H9 (cell line): ENCODE measurements around the gene CSMD2. TPM values are rescaled to one million over a fixed set of nuclear protein-coding genes. Genes with fewer than 3 reads are reported as not detected.

Experiments used
- DNase-seq: peaks from one replicate; pipeline ENCODE4 v3.0.0-alpha.2; 2017
- H2AFZ ChIP-seq: one replicate; pipeline ENCODE4 v1.6.1; 2013; ENCODE audit warnings: mild to moderate bottlenecking, low read length, control low read depth, moderate library complexity
- H2AK5ac ChIP-seq: 2 replicates; pipeline ENCODE4 v1.6.1; 2013; ENCODE audit warnings: low read length, control low read depth, mixed read lengths; ENCODE audit not compliant: insufficient read length
- H2BK120ac ChIP-seq: one replicate; pipeline ENCODE4 v1.6.1; 2013; ENCODE audit warnings: low read depth, mild to moderate bottlenecking, low read length, control low read depth, inconsistent platforms; ENCODE audit not compliant: poor library complexity, severe bottlenecking
- H2BK12ac ChIP-seq: 2 replicates; pipeline ENCODE4 v1.6.1; 2013; ENCODE audit warnings: low read length, control low read depth, mixed read lengths, low read depth; ENCODE audit not compliant: insufficient read length
- H2BK15ac ChIP-seq: 2 replicates; pipeline ENCODE4 v1.6.1; 2013; ENCODE audit warnings: low read depth, low read length, control low read depth
- H2BK20ac ChIP-seq: one replicate; pipeline ENCODE4 v1.6.1; 2013; ENCODE audit warnings: low read depth, mild to moderate bottlenecking, low read length, control low read depth, inconsistent platforms; ENCODE audit not compliant: poor library complexity, severe bottlenecking
- H2BK5ac ChIP-seq: 2 replicates; pipeline ENCODE4 v1.6.1; 2013; ENCODE audit warnings: low read length, control low read depth, mixed read lengths; ENCODE audit not compliant: insufficient read length
- H3K14ac ChIP-seq: 2 replicates; pipeline ENCODE4 v1.6.1; 2013; ENCODE audit warnings: low read length, control low read depth; ENCODE audit not compliant: insufficient read depth
- H3K18ac ChIP-seq: 2 replicates; pipeline ENCODE4 v1.6.1; 2013; ENCODE audit warnings: low read depth, mild to moderate bottlenecking, mixed read lengths, low read length, control low read depth; ENCODE audit not compliant: insufficient read length
- H3K23ac ChIP-seq: 2 replicates; pipeline ENCODE4 v1.6.1; 2013; ENCODE audit warnings: low read length, control low read depth, mixed read lengths, low read depth; ENCODE audit not compliant: insufficient read length
- H3K23me2 ChIP-seq: 2 replicates; pipeline ENCODE4 v1.6.1; 2013; ENCODE audit warnings: low read depth, mild to moderate bottlenecking, mixed read lengths, low read length, control low read depth; ENCODE audit not compliant: insufficient read length, poor library complexity, severe bottlenecking
- H3K27ac ChIP-seq: 2 replicates; pipeline ENCODE4 v1.5.1; 2013; ENCODE audit warnings: low read length, control low read depth, mixed read lengths, low read depth; ENCODE audit not compliant: insufficient read length
- H3K27me3 ChIP-seq: 2 replicates; pipeline ENCODE4 v1.6.1; 2013; ENCODE audit warnings: low read length, control low read depth, inconsistent platforms; ENCODE audit not compliant: insufficient read depth
- H3K4ac ChIP-seq: 2 replicates; pipeline ENCODE4 v1.6.1; 2013; ENCODE audit warnings: low read depth, mild to moderate bottlenecking, control low read depth, inconsistent platforms, low read length, moderate library complexity
- H3K4me1 ChIP-seq: 2 replicates; pipeline ENCODE4 v1.6.1; 2013; ENCODE audit warnings: low read length, control low read depth, inconsistent platforms; ENCODE audit not compliant: insufficient read depth
- H3K4me2 ChIP-seq: 2 replicates; pipeline ENCODE4 v1.6.1; 2013; ENCODE audit warnings: low read length, control low read depth, mixed read lengths; ENCODE audit not compliant: insufficient read length, insufficient read depth
- H3K56ac ChIP-seq: 2 replicates; pipeline ENCODE4 v1.6.1; 2013; ENCODE audit warnings: low read depth, mild to moderate bottlenecking, mixed read lengths, low read length, control low read depth; ENCODE audit not compliant: insufficient read length
- H3K79me1 ChIP-seq: 2 replicates; pipeline ENCODE4 v1.6.1; 2013; ENCODE audit warnings: low read depth, mild to moderate bottlenecking, moderate library complexity, low read length, control low read depth, inconsistent platforms; ENCODE audit not compliant: insufficient read depth, poor library complexity, severe bottlenecking
- H3K79me2 ChIP-seq: 2 replicates; pipeline ENCODE4 v1.6.1; 2013; ENCODE audit warnings: low read length, control low read depth, inconsistent platforms; ENCODE audit not compliant: insufficient read depth
- H3K9ac ChIP-seq: 2 replicates; pipeline ENCODE4 v1.6.1; 2013; ENCODE audit warnings: low read length, control low read depth, mixed read lengths; ENCODE audit not compliant: insufficient read length; ENCODE audit errors: extremely low read depth
- H3K9me3 ChIP-seq: one replicate; pipeline ENCODE4 v1.6.1; 2013; ENCODE audit warnings: low read depth, low read length, inconsistent platforms; ENCODE audit not compliant: control insufficient read depth
- H3T11ph ChIP-seq: one replicate; pipeline ENCODE4 v1.6.1; 2013; ENCODE audit warnings: mild to moderate bottlenecking, low read length, control low read depth, inconsistent platforms
- H4K20me1 ChIP-seq: one replicate; pipeline ENCODE4 v1.6.1; 2013; ENCODE audit not compliant: control insufficient read depth, insufficient read length, insufficient read depth
- H4K5ac ChIP-seq: 2 replicates; pipeline ENCODE4 v1.6.1; 2013; ENCODE audit warnings: low read depth, mild to moderate bottlenecking, mixed read lengths, low read length, control low read depth; ENCODE audit not compliant: insufficient read length
- H4K8ac ChIP-seq: replicated peaks from 2 replicates; pipeline ENCODE4 v1.6.1; 2013; ENCODE audit warnings: low read length, control low read depth, mixed read lengths, low read depth; ENCODE audit not compliant: insufficient read length
- H4K91ac ChIP-seq: 2 replicates; pipeline ENCODE4 v1.6.1; 2013; ENCODE audit warnings: low read depth, mild to moderate bottlenecking, moderate library complexity, mixed read lengths, low read length, control low read depth; ENCODE audit not compliant: insufficient read length
- H3K27ac Mint-ChIP-seq, 3 experiments: 2 replicates in 2 of 3; 3 replicates in 1 of 3; pipeline ENCODE4 v1.8.0; 2020 to 2021; ENCODE audit warnings: mixed read lengths in 3 of 3, mild to moderate bottlenecking in 1 of 3, moderate library complexity in 1 of 3
- H3K27me3 Mint-ChIP-seq: 2 replicates; pipeline ENCODE4 v1.8.0; 2021; ENCODE audit warnings: low read depth, mild to moderate bottlenecking, moderate library complexity, mixed read lengths
- H3K36me3 Mint-ChIP-seq, 3 experiments: 2 replicates in 2 of 3; 3 replicates in 1 of 3; pipeline ENCODE4 v1.8.0; 2020 to 2021; ENCODE audit warnings: low read depth in 3 of 3, mixed read lengths in 3 of 3; ENCODE audit not compliant: insufficient read depth in 1 of 3
- H3K4me1 Mint-ChIP-seq, 2 experiments: 2 replicates each; pipeline ENCODE4 v1.8.0; 2020; ENCODE audit warnings: mixed read lengths in 2 of 2
- H3K4me3 Mint-ChIP-seq, 2 experiments: 2 replicates in 1 of 2; 3 replicates in 1 of 2; pipeline ENCODE4 v1.8.0; 2020 to 2021; ENCODE audit warnings: mild to moderate bottlenecking in 2 of 2, mixed read lengths in 2 of 2, moderate library complexity in 1 of 2
- H3K9me3 Mint-ChIP-seq, 2 experiments: 2 replicates in 1 of 2; 3 replicates in 1 of 2; pipeline ENCODE4 v1.8.0; 2020; ENCODE audit warnings: mild to moderate bottlenecking in 2 of 2, mixed read lengths in 2 of 2, moderate library complexity in 1 of 2
- CTCF ChIP-seq: fragments of 200-600 bp; sonication (generic); conservative IDR thresholded peaks from 3 replicates; pipeline ENCODE4 v1.8.0; 2021; ENCODE audit warnings: antibody characterized with exemption, mild to moderate bottlenecking
- WGBS: extraction: QIAGEN DNeasy Blood & Tissue Kit; methylation state at CpG from one replicate; pipeline ENCODE4 v1.1.7; 2013; ENCODE audit warnings: missing lambda C conversion rate, low lambda C conversion rate, mixed read lengths; ENCODE audit not compliant: insufficient read length; ENCODE audit errors: extremely low coverage; 5-methylcytosine and 5-hydroxymethylcytosine counted together
- total RNA-seq: library from RNA; stranded (reverse); gene quantifications from 2 replicates; pipeline ENCODE4 v1.2.1, GENCODE V29; 2021

CSMD2 gene
- total RNA-seq, 1 experiment from 2014 or later, result 6.4 TPM

- Histone ChIP-seq H3K56ac (no peak overlapping the region), H2BK15ac (no peak overlapping the region), H3K23ac (no peak overlapping the region), H2BK20ac (no peak overlapping the region), H3K9me3 (no peaks in the 10 kb centered on the region), H2AFZ (no peak overlapping the region), H2AK5ac (no peak overlapping the region), H3K4me2 (peak overlapping the region; percentile 86), H4K91ac (no peak overlapping the region), H4K8ac (no peak overlapping the region), H3K4ac (no peak overlapping the region), H3K27ac (no peak overlapping the region), H3K79me1 (no peaks in the 10 kb centered on the region), H3K4me1 (peaks cover 8% of the 10 kb centered on the region; the same call in 1 of the 2 replicates), H3K18ac (no peak overlapping the region), H4K5ac (no peak overlapping the region), H3K27me3 (no peaks in the 10 kb centered on the region), H3K79me2 (peaks cover 2% of the 10 kb centered on the region; the same call in 1 of the 2 replicates), H3K9ac (peak overlapping the region; percentile 23), H3K23me2 (peaks cover 43% of the 10 kb centered on the region), H2BK120ac (no peak overlapping the region), H3K14ac (0 out of 2 replicates have a peak overlapping the region, but pooled peaks have one; percentile 58), H3T11ph (no peak overlapping the region), H2BK5ac (no peak overlapping the region), H2BK12ac (no peak overlapping the region), H4K20me1 (no peaks in the 10 kb centered on the region)
- H3K9me3 Mint-ChIP-seq, result peaks cover 0 to 2% of the 10 kb centered on the region in 2 experiments; a peak in 1 of 5 replicates
- H3K27ac Mint-ChIP-seq, result peak overlapping the region in 1 of 3 experiments; percentile 89; a peak in 4 of 7 replicates
- no CpG with 5 or more reads among the region's 46 CpGs for WGBS
- peak; percentile 90 for DNase-seq
- H3K36me3 Mint-ChIP-seq, result peaks cover 5 to 14% (median 12%) of the 10 kb centered on the region in 3 experiments; a peak in 5 of 7 replicates
- H3K4me3 Mint-ChIP-seq, result peak overlapping the region; percentile 77 to 93
- peaks cover 36 to 44% of the 10 kb centered on the region in 2 experiments for H3K4me1 Mint-ChIP-seq
- TF ChIP-seq CTCF, result peak; percentile 83
- H3K27me3 Mint-ChIP-seq, result peaks cover 34% of the 10 kb centered on the region
Observed at GRCh38 chr1:34162852-34163766, 1.9 kb downstream of the CSMD2 start.
